Endothelial cell of umbilical vein (primary cell): Measurements from ENCODE around the gene SORCS2. TPM values are rescaled to one million over a fixed set of nuclear protein-coding genes. Genes with fewer than 3 reads are reported as not detected.

Experiments used
- BruUV-seq: library from RNA; stranded (reverse); fragments of 400-500 nt; replicated peaks from 2 replicates; lab custom pipeline; 2021; lab: Mats Ljungman, UMichigan
- CTCF ChIA-PET: fragments of 300-600, 350-600 bp; sonication (Branson Sonifier 250); formaldehyde crosslinking; loops from one replicate; lab custom pipeline; 2021; ENCODE audit warnings: antibody characterized with exemption, inconsistent platforms; lab: Charles Lee
- POLR2A ChIA-PET: fragments of 300-600, 350-600 bp; sonication (Branson Sonifier 250); formaldehyde crosslinking; loops from one replicate; lab custom pipeline; 2021; ENCODE audit warnings: antibody characterized with exemption, inconsistent platforms; lab: Charles Lee
- DNase-seq: peaks from one replicate; pipeline ENCODE4 v3.0.0-alpha.2; 2011; ENCODE audit warnings: low read depth, low spot score
- FAIRE-seq: peaks from 2 replicates; lab custom pipeline; 2011; peaks lifted over from hg19 to GRCh38; lab: Jason Lieb, UNC
- H2AFZ ChIP-seq: 2 replicates; pipeline ENCODE4 v1.6.0; 2012; ENCODE audit warnings: low read depth, low read length, control low read depth, inconsistent platforms
- H3K27ac ChIP-seq: 2 replicates; pipeline ENCODE4 v1.5.1; 2011; ENCODE audit warnings: low read depth, mild to moderate bottlenecking, control low read depth, low read length, moderate library complexity; ENCODE audit not compliant: insufficient read depth
- H3K27me3 ChIP-seq, 2 experiments: 2 replicates each; pipeline versions ENCODE4 v1.6.0 to v1.6.1; 2011; ENCODE audit warnings: low read length in 2 of 2, mixed read lengths in 1 of 2; ENCODE audit not compliant: control insufficient read depth in 2 of 2, insufficient read depth in 2 of 2
- H3K36me3 ChIP-seq, 2 experiments: 2 replicates in 1 of 2; 3 replicates in 1 of 2; pipeline ENCODE4 v1.5.1; 2011; ENCODE audit warnings: low read length in 2 of 2, mild to moderate bottlenecking in 1 of 2, moderate library complexity in 1 of 2; ENCODE audit not compliant: control insufficient read depth in 2 of 2, insufficient read depth in 2 of 2; ENCODE audit errors: extremely low read depth in 1 of 2
- H3K4me1 ChIP-seq: 3 replicates; pipeline ENCODE4 v1.5.1; 2011; ENCODE audit warnings: mild to moderate bottlenecking, low read length; ENCODE audit not compliant: control insufficient read depth, insufficient read depth; ENCODE audit errors: extremely low read depth
- H3K4me2 ChIP-seq: 2 replicates; pipeline ENCODE4 v1.6.1; 2011; ENCODE audit warnings: low read length, control low read depth, mixed read lengths; ENCODE audit not compliant: insufficient read depth
- H3K4me3 ChIP-seq, 3 experiments: fragments of 200-600 bp in 1 of 3; sonication (generic), shearing (Covaris generic) in 1 of 3; replicated peaks in 1 of 3; 2 replicates each; pipeline ENCODE4 v1.5.1; 2011 to 2016; ENCODE audit warnings: control low read depth in 3 of 3, low read length in 3 of 3, mild to moderate bottlenecking in 2 of 3, inconsistent platforms in 1 of 3, low read depth in 1 of 3, moderate library complexity in 1 of 3; ENCODE audit not compliant: insufficient read depth in 1 of 3
- H3K79me2 ChIP-seq: 2 replicates; pipeline ENCODE4 v1.6.0; 2012; ENCODE audit warnings: low read length, inconsistent platforms; ENCODE audit not compliant: control insufficient read depth, insufficient read depth
- H3K9ac ChIP-seq: replicated peaks from 2 replicates; pipeline ENCODE3; 2011; ENCODE audit warnings: low read length, control low read depth; ENCODE audit not compliant: insufficient read depth; ENCODE audit errors: extremely low read depth
- H3K9me1 ChIP-seq: replicated peaks from 3 replicates; pipeline ENCODE4 v1.6.0; 2011; ENCODE audit warnings: mild to moderate bottlenecking, low read length; ENCODE audit not compliant: control insufficient read depth, insufficient read depth; ENCODE audit errors: extremely low read depth
- H3K9me3 ChIP-seq: replicated peaks from 2 replicates; pipeline ENCODE4 v1.5.1; 2012; ENCODE audit warnings: low read length, inconsistent platforms; ENCODE audit not compliant: control insufficient read depth, insufficient read depth
- H4K20me1 ChIP-seq: replicated peaks from 2 replicates; pipeline ENCODE3; 2011; ENCODE audit warnings: mild to moderate bottlenecking, low read length; ENCODE audit not compliant: control insufficient read depth, insufficient read depth; ENCODE audit errors: extremely low read depth
- CTCF ChIP-seq, 2 donors: IDR thresholded peaks; 1 replicate in 1 of 2; 2 replicates in 1 of 2; pipeline ENCODE4 v1.5.1; 2011; ENCODE audit warnings: low read length in 2 of 2, mild to moderate bottlenecking in 2 of 2, moderate library complexity in 2 of 2, control low read depth in 1 of 2, inconsistent platforms in 1 of 2, low read depth in 1 of 2; ENCODE audit not compliant: insufficient read depth in 1 of 2; ENCODE audit errors: extremely low read depth in 1 of 2
- EZH2 ChIP-seq: IDR thresholded peaks from 2 replicates; pipeline ENCODE4 v1.6.1; 2012; ENCODE audit warnings: borderline replicate concordance, low read depth, mild to moderate bottlenecking, moderate library complexity, low read length, inconsistent platforms; ENCODE audit not compliant: severe bottlenecking
- FOS ChIP-seq: IDR thresholded peaks from 2 replicates; pipeline ENCODE4 v1.6.1; 2011; ENCODE audit warnings: mild to moderate bottlenecking, low read length, moderate library complexity, borderline replicate concordance; ENCODE audit not compliant: insufficient read depth
- GATA2 ChIP-seq: IDR thresholded peaks from 2 replicates; pipeline ENCODE4 v1.7.0; 2011; ENCODE audit warnings: low read depth, mild to moderate bottlenecking, moderate library complexity, mixed read lengths, low read length; ENCODE audit not compliant: insufficient read length, insufficient read depth
- JUN ChIP-seq: IDR thresholded peaks from 2 replicates; pipeline ENCODE4 v1.6.1; 2011; ENCODE audit warnings: borderline replicate concordance, low read depth; ENCODE audit not compliant: insufficient read length, insufficient read depth
- MAX ChIP-seq: IDR thresholded peaks from 2 replicates; pipeline ENCODE4 v1.6.1; 2011; ENCODE audit not compliant: insufficient read depth, insufficient read length
- MYC ChIP-seq: IDR thresholded peaks from one replicate; pipeline ENCODE4 v1.6.1; 2011; ENCODE audit warnings: mild to moderate bottlenecking, low read depth, low read length
- POLR2A ChIP-seq: IDR thresholded peaks from 2 replicates; pipeline ENCODE4 v1.6.1; 2012; ENCODE audit warnings: low read depth, mild to moderate bottlenecking, control low read depth, low read length
- POLR2AphosphoS5 ChIP-seq: IDR thresholded peaks from 2 replicates; pipeline ENCODE4 v1.6.1; 2012; ENCODE audit warnings: low read depth, mild to moderate bottlenecking, control low read depth, low read length, moderate library complexity; ENCODE audit not compliant: insufficient read depth
- dilution Hi-C: fragments of 300-500 bp; cut with MboI; formaldehyde crosslinking; loops from one replicate; pipeline ENCODE4 v1.15.0; 2019; ENCODE audit warnings: low sequenced_read_pairs; ENCODE audit not compliant: extremely low pct_ligation_motif_present
- intact Hi-C: fragments of 100-400 bp; cut with micrococcal nuclease; formaldehyde crosslinking; loops from one replicate; pipeline ENCODE4 v1.10.0; 2022
- polyA plus RNA-seq, 4 experiments: library from polyadenylated mRNA; depleted of rRNA in 3 of 4; stranded (reverse) in 3 of 4; unstranded in 1 of 4; fragments of >200 nt; gene quantifications; 2 replicates each; pipeline versions ENCODE4 v1.2.1 to v1.2.3, GENCODE V29; 2011 to 2012; ENCODE audit warnings: missing spikeins in 1 of 4
- total RNA-seq: library from RNA; stranded (reverse); gene quantifications from 2 replicates; pipeline ENCODE4 v1.2.3, GENCODE V29; 2021

SORCS2 gene
- total and polyA plus RNA-seq, 2 donors (not counting 3 experiments of a cell fraction or from before 2014, with no cell fraction given) = not detected

DNA sequence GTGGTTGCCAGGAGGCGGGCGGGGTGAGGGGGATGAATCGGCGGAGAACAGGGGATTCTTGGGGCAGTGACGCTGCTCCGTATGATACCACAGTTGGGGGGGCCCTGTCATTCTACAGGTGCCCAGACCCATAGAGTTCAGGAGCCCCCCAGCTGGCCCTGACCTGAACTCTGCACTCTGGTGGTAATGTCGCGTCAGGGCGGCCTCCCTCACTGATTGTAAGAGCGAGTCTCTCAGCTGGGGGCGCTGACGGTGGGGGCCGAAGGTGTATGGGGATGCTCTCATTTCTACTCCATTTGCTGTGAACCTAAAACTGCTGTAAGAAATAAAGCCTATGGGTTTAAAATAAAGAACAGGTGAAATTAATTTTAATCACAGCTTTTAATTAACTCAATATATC, 334.2 kb downstream of the SORCS2 start:
- H3K27me3 ChIP-seq = no peaks in the 10 kb centered on the region
- intact Hi-C loops = loop anchor here (10.0 kb wide), 1 partner anchor 188 kb away; no protein-coding TSS in a partner anchor
- no peaks in the 10 kb centered on the region for H3K79me2 ChIP-seq
- ChIA-PET POLR2A (no interaction called here), CTCF (no interaction called here)
- no peak overlapping the region for H2AFZ ChIP-seq
- H3K4me1 ChIP-seq = no peaks in the 10 kb centered on the region
- H4K20me1 ChIP-seq = no peaks in the 10 kb centered on the region
- no TSS peak for BruUV-seq
- no peak overlapping the region for H3K9ac ChIP-seq
- dilution Hi-C loops = no loop called here
- no peak overlapping the region for H3K4me3 ChIP-seq
- H3K36me3 ChIP-seq = no peaks in the 10 kb centered on the region
- no peaks in the 10 kb centered on the region for H3K9me1 ChIP-seq
- no peak for DNase-seq
- no peak overlapping the region for H3K4me2 ChIP-seq
- TF ChIP-seq GATA2 = no peak
- TF ChIP-seq POLR2A = no peak
- no peak for TF ChIP-seq CTCF (IDR thresholded peaks at IDR 0.05; ENCODE audit: extremely low read depth in 1 of 2, insufficient read depth in 1 of 2, low read depth in 1 of 2, low read length in 2 of 2)
- no peak for TF ChIP-seq MYC
- no peak for TF ChIP-seq MAX
- TF ChIP-seq FOS = no peak
- TF ChIP-seq JUN = no peak
- TF ChIP-seq POLR2AphosphoS5 = no peak
- no peak for TF ChIP-seq EZH2
- H3K27ac ChIP-seq = no peak overlapping the region
- no peak for FAIRE-seq
- no peaks in the 10 kb centered on the region for H3K9me3 ChIP-seq
